ENCODE results near the gene TXNL1. TPM values are rescaled to one million over a fixed set of nuclear protein-coding genes. Genes with fewer than 3 reads are reported as not detected.
"Not testable (repeated sequence)": the region's sequence is repeated elsewhere in the genome, so short reads cannot be mapped to it uniquely, and the experiment has no call there.

TXNL1 gene
- total and polyA plus RNA-seq, 5 donors = 77.9 to 91.9 (median 83.2) TPM

DNA sequence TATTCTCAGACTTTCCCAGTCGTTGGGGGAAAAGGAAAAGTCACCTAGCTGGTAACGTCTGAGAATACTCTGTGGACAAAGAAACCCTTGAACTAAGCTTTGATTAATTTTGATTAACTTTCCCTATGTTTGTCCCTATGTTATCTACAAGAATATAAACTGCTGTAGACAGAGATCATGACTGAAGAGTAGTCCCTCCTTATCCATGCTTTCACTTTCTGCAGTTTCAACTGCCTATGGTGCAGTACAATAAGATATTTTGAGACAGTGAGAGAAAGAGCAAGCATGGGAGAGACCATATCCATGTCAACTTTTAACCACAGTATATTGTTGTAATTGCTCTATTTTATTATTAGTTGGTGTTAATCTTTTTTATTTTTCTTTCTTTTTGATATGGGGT is 31.8 kb downstream of the TXNL1 start:
- WGBS = 89% methylated on average over 2 of the region's 2 CpGs
- intact Hi-C loops (cut with DNase I) = no loop called here
- no peaks in the 10 kb centered on the region for H3K4me1 ChIP-seq (ENCODE audit: control insufficient read depth, insufficient read depth, low read length)
- no peak for ATAC-seq
- no peaks in the 10 kb centered on the region for H3K27me3 ChIP-seq (ENCODE audit: control insufficient read depth, insufficient read depth)
- H3K9me3 ChIP-seq (ENCODE audit: control insufficient read depth, low read length) = no peaks in the 10 kb centered on the region
- H3K4me3 ChIP-seq (ENCODE audit: low read length) = no peak overlapping the region
- H3K27ac ChIP-seq (ENCODE audit: low read length) = no peak overlapping the region
- DNase-seq = no peak

DNA sequence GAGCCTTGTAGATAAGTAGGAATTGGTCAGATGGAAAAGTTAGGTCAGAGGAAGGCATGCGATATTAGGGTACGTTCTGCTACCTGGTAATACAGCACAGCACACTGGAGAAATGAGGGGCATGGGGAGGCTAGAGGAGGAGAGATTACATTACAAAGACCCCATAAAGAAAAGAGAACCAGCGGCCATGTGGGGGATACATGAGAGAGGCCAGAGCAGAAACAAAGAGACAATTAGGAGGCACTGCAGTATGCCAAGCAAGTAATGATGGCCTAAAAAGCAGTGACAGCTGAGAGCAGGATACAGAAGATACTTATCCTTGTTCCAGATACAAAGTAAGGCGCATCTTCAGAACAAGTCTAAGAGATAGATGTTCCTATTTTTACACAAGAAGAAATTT is 40.0 kb downstream of the TXNL1 start:
- H3K4me1 ChIP-seq (ENCODE audit: control insufficient read depth, insufficient read depth, low read length) = no peaks in the 10 kb centered on the region
- DNase-seq (no peak), ATAC-seq (no peak)
- WGBS = 79% methylated on average over 4 of the region's 4 CpGs
- H3K4me3 ChIP-seq (ENCODE audit: low read length) = no peak overlapping the region
- no peaks in the 10 kb centered on the region for H3K9me3 ChIP-seq (ENCODE audit: control insufficient read depth, low read length)
- H3K27ac ChIP-seq (ENCODE audit: low read length) = no peak overlapping the region
- intact Hi-C loops (cut with DNase I) = no loop called here
- no peaks in the 10 kb centered on the region for H3K27me3 ChIP-seq (ENCODE audit: control insufficient read depth, insufficient read depth)

DNA sequence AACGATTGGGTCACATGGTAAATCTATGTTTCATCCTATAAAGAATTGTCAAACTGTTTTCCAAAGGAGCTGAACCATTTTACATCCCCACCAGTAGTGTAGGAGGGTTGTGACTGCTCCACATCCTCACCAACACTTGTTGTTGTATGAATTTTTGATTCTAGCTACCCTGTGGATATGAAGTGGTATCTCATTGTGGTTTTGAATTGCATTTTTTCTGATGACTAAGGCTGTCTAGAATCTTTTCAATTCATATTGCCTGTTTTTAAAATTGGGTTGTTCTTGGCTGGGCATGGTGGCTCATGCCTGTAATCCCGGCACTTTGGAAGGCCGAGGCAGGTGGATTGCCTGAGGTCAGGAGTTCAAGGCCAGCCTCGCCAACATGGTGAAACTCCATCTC is 44.5 kb downstream of the TXNL1 start:
- no peaks in the 10 kb centered on the region for H3K9me3 ChIP-seq (ENCODE audit: control insufficient read depth, low read length)
- ATAC-seq (no peak), DNase-seq (no peak)
- no peaks in the 10 kb centered on the region for H3K4me1 ChIP-seq (ENCODE audit: control insufficient read depth, insufficient read depth, low read length)
- 98% methylated on average over 4 of the region's 4 CpGs for WGBS
- H3K4me3 ChIP-seq (ENCODE audit: low read length) = no peak overlapping the region
- no peaks in the 10 kb centered on the region for H3K27me3 ChIP-seq (ENCODE audit: control insufficient read depth, insufficient read depth)
- no peak overlapping the region for H3K27ac ChIP-seq (ENCODE audit: low read length)
- intact Hi-C loops (cut with DNase I) = no loop called here

DNA sequence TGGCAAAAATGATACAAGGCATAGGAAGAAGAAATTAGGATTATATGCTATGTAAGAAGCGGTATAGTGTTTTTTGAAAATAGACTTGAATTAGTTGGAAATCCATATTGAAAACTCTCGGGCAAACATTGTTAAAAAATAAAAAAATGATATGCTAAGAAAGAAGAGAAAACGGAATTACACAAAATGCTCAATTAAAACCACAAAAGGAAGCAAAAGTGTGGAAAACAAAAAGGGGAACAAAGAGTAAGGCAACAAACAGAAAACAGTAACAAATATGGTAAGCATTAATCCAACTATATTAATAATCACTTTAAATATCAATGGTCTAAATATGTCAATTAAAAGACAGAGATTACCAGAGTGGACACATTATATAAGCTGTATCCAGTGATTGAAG is 58.4 kb downstream of the TXNL1 start:
- Histone ChIP-seq H3K9me3 (ENCODE audit: control insufficient read depth, low read length) (no peaks in the 10 kb centered on the region), H3K4me1 (ENCODE audit: control insufficient read depth, insufficient read depth, low read length) (peaks cover 1% of the 10 kb centered on the region), H3K4me3 (ENCODE audit: low read length) (no peak overlapping the region), H3K27me3 (ENCODE audit: control insufficient read depth, insufficient read depth) (no peaks in the 10 kb centered on the region), H3K27ac (ENCODE audit: low read length) (no peak overlapping the region)
- intact Hi-C loops (cut with DNase I) = no loop called here
- DNase-seq (no peak), ATAC-seq (no peak)
- WGBS = 74% methylated on average over 3 of the region's 3 CpGs

DNA sequence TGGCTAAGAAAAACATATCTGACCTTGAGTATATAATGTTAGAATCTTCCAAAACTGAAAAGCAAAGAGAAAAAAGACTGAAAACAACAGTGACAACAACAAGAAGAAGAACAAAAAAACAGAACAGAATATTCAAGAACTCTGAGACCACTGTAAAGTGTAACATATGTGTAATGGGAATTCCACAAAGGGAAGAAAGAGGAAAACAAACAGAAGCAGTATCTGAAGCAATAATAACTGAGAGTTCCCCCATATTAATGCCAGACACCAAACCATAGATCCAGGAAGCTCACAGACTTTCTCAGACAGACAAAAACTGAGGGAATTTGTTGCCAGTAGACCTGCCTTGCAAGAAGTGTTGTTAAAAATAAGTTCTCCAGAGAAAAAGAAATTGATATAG is 58.9 kb downstream of the TXNL1 start:
- no peaks in the 10 kb centered on the region for H3K27me3 ChIP-seq (ENCODE audit: control insufficient read depth, insufficient read depth)
- ATAC-seq = no peak

DNA sequence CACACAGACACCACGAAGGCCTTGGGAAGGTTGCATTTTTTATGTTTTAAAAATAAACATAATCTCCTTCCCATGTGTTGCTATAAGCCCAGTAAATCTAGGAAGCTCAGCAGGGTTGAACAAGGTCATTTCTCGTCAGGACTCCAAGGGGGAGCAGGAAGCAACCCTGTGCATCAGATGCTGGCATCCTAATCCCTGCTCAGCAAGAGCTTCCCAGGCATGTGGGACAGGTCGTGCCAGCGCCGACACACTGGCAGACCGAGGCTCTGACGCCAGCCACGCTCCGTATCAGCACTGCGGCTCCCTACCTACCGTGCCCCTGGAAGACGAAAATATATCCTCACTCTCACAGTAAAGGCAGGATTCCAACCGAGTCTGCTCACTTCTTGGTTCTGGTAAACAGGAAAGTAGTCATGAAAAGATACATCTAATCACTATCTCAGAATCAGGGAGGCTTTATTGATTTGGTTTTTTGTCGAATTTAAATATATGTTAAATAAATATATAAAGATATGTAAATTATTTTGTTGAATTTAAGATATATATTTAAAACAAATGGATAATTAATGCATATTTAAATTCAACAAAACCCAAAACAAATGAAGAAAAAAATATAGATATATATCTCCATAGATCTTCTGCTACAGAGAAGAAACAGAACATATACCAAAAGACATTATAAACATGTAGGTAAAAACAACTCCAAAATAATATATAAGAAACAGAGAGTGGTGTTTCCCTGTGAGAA is 61.4 kb downstream of the TXNL1 start:
- WGBS = 42% methylated on average over 14 of the region's 14 CpGs
- no peaks in the 10 kb centered on the region for H3K27me3 ChIP-seq (ENCODE audit: control insufficient read depth, insufficient read depth)
- no peaks in the 10 kb centered on the region for H3K9me3 ChIP-seq (ENCODE audit: control insufficient read depth, low read length)
- H3K27ac ChIP-seq (ENCODE audit: low read length) = peak overlapping the region; percentile 48
- peaks cover 5% of the 10 kb centered on the region for H3K4me1 ChIP-seq (ENCODE audit: control insufficient read depth, insufficient read depth, low read length)
- peak in 2 of 3 donors; percentile 61 to 74 for DNase-seq
- ATAC-seq = peak; percentile 77 to 86
- intact Hi-C loops (cut with DNase I) = loop anchor here in 3 of 4 donors (5.0 to 10.0 kb wide), 5 partner anchors 992 to 1342 kb away; partner anchors contain the start of gene TCF4 (in 1 of the 3)
- H3K4me3 ChIP-seq (ENCODE audit: low read length) = no peak overlapping the region

More for the DNA sequence above, 58.9 kb downstream of the TXNL1 start:
- Histone ChIP-seq H3K9me3 (ENCODE audit: control insufficient read depth, low read length) (no peaks in the 10 kb centered on the region), H3K4me1 (ENCODE audit: control insufficient read depth, insufficient read depth, low read length) (peaks cover 2% of the 10 kb centered on the region), H3K4me3 (ENCODE audit: low read length) (no peak overlapping the region), H3K27ac (ENCODE audit: low read length) (no peak overlapping the region)
- DNase-seq = no peak
- intact Hi-C loops (cut with DNase I) = loop anchor here in 3 of 4 donors (5.0 to 10.0 kb wide), 5 partner anchors 995 to 1345 kb away; partner anchors contain the start of gene TCF4 (in 1 of the 3)

DNA sequence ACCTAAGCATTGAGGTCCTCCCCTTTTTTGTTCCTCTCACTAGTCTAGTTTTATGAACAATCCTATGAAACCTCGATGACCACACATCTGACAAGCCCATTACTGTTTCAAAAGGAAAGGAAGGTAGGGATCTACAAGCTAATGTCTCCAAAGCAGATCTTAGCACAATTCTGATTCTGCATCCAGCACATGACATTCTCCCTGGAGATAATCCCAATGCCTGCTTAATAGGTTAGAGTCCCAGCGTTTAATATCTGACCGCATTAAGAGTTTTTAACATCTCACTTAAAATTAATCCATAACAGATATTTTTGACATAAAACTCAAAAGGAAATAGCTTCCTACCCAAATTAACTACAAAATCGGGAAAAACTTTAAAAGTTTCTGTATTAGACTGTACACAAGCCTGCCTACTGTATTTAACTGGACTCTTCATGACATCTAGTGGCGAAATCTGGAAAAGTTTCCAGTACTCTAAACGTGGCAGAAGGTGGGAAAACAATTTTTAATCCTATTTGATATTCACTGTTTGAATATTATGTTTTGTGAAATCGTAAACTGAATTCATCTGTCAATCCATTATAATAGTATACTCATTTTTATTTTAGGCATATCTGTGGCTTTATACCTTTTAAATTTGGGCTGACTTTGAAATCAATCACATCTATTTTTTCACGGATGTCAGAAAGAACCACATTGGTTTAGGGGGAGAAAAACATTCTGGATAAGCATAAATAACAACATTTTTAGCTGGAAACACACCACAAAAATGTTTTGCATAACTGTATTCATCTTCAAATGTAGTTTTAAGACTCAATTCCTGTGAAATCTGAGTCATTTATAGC is 62.4 kb downstream of the TXNL1 start:
- Histone ChIP-seq H3K27me3 (ENCODE audit: control insufficient read depth, insufficient read depth) (no peaks in the 10 kb centered on the region), H3K4me1 (ENCODE audit: control insufficient read depth, insufficient read depth, low read length) (peaks cover 5% of the 10 kb centered on the region), H3K9me3 (ENCODE audit: control insufficient read depth, low read length) (no peaks in the 10 kb centered on the region), H3K27ac (ENCODE audit: low read length) (no peak overlapping the region), H3K4me3 (ENCODE audit: low read length) (peak overlapping the region; percentile 15)
- no peak for DNase-seq
- peak; percentile 88 to 89 for ATAC-seq
- 26% methylated on average over 8 of the region's 8 CpGs for WGBS
- intact Hi-C loops (cut with DNase I) = loop anchor here in 3 of 4 donors (5.0 to 10.0 kb wide), 5 partner anchors 991 to 1341 kb away; partner anchors contain the start of gene TCF4 (in 1 of the 3)

DNA sequence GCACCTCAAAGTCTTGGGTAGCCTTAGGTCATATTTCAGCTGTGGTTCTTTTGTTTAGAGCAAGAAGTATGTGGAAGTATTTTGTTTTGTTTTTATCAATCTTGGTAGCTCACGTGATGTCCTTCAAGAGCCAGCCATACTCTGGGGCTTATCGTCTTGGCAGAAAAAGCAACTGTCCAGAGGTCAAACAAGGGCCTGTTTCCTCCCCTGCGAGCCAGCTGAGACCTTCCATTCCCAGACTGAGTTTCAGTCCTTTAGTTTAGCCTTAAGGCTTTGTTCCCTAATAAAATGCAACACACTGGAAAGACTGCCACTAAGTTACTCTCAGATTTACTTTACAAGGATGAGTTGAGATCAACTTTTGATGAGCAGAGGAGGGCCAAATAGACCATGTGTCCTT is 63.5 kb downstream of the TXNL1 start:
- intact Hi-C loops (cut with DNase I) = loop anchor here in 3 of 4 donors (5.0 to 10.0 kb wide), 5 partner anchors 990 to 1340 kb away; partner anchors contain the start of gene TCF4 (in 1 of the 3)
- DNase-seq (peak; percentile 45 to 82 (median 75)), ATAC-seq (peak; percentile 92 to 95)
- H3K9me3 ChIP-seq (ENCODE audit: control insufficient read depth, low read length) = no peaks in the 10 kb centered on the region
- H3K27ac ChIP-seq (ENCODE audit: low read length) = peak overlapping the region; percentile 28
- peaks cover 5% of the 10 kb centered on the region for H3K4me1 ChIP-seq (ENCODE audit: control insufficient read depth, insufficient read depth, low read length)
- no peaks in the 10 kb centered on the region for H3K27me3 ChIP-seq (ENCODE audit: control insufficient read depth, insufficient read depth)
- WGBS = 5% methylated on average over 3 of the region's 3 CpGs
- H3K4me3 ChIP-seq (ENCODE audit: low read length) = no peak overlapping the region

DNA sequence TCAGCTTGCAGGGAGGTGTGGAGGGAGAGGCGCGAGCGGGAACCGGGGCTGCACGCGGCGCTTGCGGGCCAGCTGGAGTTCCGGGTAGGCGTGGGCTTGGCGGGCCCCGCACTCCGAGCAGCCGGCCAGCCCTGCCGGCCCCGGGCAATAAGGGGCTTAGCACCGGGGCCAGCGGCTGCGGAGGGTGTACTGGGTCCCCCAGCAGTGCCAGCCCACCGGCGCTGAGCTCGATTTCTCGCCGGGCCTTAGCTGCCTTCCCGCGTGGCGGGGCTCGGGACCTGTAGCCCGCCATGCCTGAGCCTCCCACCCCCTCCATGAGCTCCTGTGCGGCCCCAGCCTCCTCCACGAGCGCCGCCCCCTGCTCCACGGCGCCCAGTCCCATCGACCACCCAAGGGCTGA is 66.1 kb downstream of the TXNL1 start:
- not testable (repeated sequence) for H3K27ac ChIP-seq (ENCODE audit: low read length); H3K4me1 ChIP-seq (ENCODE audit: control insufficient read depth, insufficient read depth, low read length); ATAC-seq; H3K4me3 ChIP-seq (ENCODE audit: low read length); H3K9me3 ChIP-seq (ENCODE audit: control insufficient read depth, low read length); H3K27me3 ChIP-seq (ENCODE audit: control insufficient read depth, insufficient read depth)
- intact Hi-C loops (cut with DNase I) = loop anchor here in 2 of 4 donors (10.0 kb wide), 4 partner anchors 987 to 1337 kb away; partner anchors contain the start of gene TCF4 (in 1 of the 2)
- peak in 1 of 3 donors; percentile 60 for DNase-seq
- WGBS = 98% methylated on average over 36 of the region's 36 CpGs

DNA sequence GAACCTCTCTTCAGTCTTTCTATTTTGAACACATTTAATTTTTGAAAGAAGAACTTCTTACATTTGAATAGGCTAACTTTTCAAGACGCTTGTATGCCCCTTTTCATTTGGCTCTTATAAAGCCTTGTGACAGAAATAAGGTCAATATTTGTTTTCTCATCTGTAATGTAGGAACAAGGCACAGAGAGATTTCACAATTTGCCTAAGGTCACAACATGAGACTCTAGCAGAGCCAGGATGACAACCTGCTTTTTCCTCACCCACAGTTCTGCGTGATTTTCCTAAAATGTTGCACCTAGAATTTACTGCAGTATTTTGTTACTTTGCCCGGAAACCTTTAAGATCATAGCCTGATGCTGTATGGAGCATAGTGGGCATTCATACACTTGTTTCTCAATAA is 67.4 kb downstream of the TXNL1 start:
- 89% methylated on average over 3 of the region's 3 CpGs for WGBS
- intact Hi-C loops (cut with DNase I) = loop anchor here in 2 of 4 donors (10.0 kb wide), 4 partner anchors 986 to 1336 kb away; partner anchors contain the start of gene TCF4 (in 1 of the 2)
- Histone ChIP-seq H3K27ac (ENCODE audit: low read length) (no peak overlapping the region), H3K27me3 (ENCODE audit: control insufficient read depth, insufficient read depth) (no peaks in the 10 kb centered on the region), H3K4me3 (ENCODE audit: low read length) (no peak overlapping the region), H3K9me3 (ENCODE audit: control insufficient read depth, low read length) (no peaks in the 10 kb centered on the region), H3K4me1 (ENCODE audit: control insufficient read depth, insufficient read depth, low read length) (peaks cover 5% of the 10 kb centered on the region)
- DNase-seq = no peak
- ATAC-seq = no peak

DNA sequence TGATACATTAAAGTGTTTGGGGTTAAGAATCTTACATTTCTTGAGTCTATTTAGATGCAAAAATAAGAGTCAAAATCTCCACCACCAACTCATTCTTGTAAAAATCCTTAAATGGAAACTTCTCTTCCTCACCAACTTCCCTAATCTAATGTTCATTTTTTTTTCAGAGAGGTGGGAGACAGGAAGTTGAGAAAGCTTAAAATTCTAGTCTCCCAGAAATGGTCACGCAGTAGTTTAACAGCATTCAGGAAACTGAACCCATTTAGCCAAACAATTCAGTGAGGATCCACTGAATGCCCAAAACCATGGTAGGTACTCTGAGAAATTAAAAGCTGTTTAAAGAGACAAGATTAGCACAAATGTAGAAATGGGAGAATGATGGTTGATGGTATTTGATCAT is 69.0 kb downstream of the TXNL1 start:
- Histone ChIP-seq H3K4me3 (ENCODE audit: low read length) (no peak overlapping the region), H3K27ac (ENCODE audit: low read length) (no peak overlapping the region), H3K4me1 (ENCODE audit: control insufficient read depth, insufficient read depth, low read length) (peaks cover 3% of the 10 kb centered on the region), H3K9me3 (ENCODE audit: control insufficient read depth, low read length) (no peaks in the 10 kb centered on the region), H3K27me3 (ENCODE audit: control insufficient read depth, insufficient read depth) (no peaks in the 10 kb centered on the region)
- intact Hi-C loops (cut with DNase I) = no loop called here
- no peak for ATAC-seq
- WGBS = 47% methylated on average over 1 of the region's 1 CpG
- DNase-seq = no peak
